Measurements from ENCODE around the gene F8.

F8 gene

DNA sequence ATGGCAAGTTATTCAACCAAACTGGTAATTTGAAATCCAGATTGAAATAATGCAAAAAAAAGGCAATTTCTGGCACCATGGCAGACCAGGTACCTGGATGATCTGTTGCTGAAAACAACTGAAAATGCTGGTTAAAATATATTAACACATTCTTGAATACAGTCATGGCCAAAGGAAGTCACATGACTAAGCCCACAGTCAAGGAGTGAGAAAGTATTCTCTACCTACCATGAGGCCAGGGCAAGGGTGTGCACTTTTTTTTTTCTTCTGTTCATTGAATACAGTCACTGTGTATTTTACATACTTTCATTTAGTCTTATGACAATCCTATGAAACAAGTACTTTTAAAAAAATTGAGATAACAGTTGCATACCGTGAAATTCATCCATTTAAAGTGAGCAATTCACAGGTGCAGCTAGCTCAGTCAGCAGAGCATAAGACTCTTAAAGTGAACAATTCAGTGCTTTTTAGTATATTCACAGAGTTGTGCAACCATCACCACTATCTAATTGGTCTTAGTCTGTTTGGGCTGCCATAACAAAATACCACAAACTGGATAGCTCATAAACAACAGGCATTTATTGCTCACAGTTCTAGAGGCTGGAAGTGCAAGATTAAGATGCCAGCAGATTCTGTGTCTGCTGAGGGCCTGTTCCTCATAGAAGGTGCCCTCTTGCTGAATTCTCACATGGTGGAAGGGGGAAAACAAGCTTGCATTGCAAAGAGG, 212.4 kb downstream of the F8 start:
- no peak for DNase-seq

DNA sequence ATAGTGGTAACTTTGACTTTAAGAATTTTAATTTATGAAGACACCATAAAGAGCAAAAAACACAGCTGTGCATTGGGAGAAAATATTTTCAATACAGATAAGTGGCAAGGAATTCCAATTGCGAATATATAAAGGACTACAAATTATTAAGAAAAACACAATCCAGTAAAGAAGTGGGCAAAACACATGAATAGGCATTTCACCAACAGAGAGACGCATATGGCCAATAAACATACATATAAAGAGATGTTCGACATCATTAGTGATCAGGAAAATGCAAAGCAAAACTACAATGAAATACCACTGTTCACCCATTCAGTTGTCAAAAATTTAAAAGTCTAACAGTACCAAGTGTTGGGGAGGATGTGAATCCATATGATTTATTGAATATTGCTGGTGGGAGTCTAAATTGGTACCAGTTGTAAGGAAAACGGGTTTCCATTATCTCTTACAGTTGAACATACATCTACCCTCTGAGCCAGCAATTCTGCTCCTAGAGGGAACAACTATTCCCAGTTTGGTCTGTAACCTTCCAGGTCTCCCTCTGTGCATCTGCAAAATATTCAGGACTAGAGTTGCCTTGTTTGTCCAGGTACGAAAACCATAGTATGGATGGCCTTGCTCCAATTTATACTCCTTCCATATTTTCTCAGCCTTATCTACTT, 215.6 kb downstream of the F8 start:
- no peak for DNase-seq

DNA sequence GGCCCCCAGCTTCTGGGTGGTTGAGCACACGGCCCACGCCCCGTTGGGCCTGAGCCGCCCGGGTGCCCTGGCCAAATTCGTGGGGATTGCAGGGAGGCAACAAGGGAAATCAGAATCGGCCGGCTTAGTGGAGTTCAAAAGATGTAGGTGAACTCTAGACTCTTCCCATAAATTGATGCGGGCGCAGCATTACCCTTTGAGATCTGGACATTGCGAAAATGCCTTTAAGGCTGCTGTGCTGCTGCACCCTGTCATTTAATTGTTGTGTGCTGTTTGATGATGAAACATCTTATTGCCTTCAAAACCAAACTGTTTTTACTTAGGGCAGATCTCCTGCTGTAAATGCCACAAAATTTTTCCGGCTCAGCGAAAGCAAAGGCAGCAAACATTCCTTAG, 216.8 kb downstream of the F8 start:
- no peak for DNase-seq

DNA sequence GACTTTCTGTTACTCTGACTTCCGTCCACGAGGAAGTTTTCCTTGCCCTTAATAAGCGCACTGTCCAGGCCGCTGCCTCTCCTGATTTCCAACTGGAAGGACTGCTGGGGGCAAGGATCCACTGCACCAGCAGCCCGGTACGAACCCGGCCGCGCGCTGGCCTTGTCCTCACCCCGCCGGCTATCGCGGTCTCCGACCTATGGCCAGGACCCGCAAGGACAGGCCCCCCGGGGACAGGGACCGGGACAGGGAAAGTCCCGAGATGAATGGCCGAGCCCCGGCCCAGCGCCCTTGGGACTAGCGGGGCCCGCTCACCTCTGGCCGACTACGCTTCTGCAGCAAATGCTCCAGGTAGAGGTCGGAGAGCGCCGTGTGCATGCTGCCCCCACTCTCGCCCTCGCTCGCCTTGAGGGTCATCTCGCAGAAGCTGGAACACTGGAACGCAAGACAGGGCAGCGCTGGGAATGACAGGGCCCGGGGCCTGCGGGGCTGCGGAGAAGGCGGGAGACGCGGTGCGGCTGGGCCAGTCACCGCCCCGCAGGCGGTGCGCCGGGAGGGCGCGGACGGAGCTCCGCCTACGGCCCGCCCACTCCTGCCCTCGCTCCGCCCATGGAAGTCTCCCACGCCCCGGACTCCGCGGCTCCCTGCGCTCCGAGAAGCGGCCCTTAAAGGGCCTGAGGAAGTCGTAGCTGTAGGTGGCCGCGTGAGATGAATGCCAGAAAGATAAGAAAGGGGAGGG, 217.4 kb downstream of the F8 start, which contains the start of gene MPP1:
Gene MPP1 (minus strand): TSS at position 529 of the 739 bp plus-strand sequence. CDS start 112 bp downstream, at position 417.
- DNase-seq, result peak; percentile 89

DNA sequence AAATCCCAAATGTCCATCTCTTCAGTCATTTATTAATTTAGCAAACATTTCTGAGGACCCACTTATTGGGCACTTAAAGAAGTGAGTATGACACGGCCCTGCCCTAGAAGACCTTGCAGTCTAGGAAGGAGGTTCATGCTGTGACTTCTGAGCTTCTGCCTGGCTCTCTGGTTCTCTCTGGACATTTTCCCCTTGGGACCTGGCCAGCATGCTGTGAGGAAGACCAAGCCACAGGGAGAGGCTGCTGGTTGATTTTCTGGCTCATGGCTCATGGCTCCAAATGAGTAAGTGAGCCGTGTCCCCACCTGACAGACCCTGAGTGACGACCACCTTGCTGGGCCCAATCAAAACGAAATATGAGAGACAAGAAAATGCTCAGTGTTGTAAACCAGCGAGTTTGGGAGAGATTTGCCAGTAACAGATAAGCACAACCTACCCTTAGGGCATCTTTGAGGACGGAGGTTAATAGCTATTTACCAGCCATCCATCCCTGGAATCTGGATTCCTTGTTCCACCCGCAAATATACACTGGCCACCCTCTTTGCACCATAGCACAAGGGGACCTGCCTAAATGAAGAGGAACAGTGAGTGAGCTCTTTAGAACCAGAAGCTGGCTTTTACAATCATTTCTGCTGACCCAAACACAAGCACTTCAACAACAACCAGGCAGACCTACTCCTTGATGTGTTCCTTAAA, 218.1 kb downstream of the F8 start:
- DNase-seq, result no peak

DNA sequence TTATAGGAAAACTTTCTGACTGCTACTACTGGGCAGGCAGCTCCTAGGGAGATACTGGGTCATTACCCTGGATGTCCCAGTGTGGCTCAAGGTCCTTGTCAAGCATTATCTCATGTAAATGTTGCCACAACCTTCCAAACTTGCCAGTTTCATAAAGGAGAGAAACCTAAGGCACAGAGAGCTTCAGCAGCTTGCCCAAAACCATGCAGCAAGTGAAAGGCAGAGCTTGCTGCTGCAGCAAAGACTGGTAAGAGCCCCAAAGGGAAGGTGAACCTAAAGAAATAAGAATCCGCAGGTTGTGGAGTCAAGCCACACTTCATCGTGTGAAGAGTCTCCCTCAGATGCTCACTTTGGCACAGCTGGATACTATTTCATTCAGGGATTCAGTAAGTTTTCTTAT, 219.6 kb downstream of the F8 start:
- DNase-seq, result no peak

DNA sequence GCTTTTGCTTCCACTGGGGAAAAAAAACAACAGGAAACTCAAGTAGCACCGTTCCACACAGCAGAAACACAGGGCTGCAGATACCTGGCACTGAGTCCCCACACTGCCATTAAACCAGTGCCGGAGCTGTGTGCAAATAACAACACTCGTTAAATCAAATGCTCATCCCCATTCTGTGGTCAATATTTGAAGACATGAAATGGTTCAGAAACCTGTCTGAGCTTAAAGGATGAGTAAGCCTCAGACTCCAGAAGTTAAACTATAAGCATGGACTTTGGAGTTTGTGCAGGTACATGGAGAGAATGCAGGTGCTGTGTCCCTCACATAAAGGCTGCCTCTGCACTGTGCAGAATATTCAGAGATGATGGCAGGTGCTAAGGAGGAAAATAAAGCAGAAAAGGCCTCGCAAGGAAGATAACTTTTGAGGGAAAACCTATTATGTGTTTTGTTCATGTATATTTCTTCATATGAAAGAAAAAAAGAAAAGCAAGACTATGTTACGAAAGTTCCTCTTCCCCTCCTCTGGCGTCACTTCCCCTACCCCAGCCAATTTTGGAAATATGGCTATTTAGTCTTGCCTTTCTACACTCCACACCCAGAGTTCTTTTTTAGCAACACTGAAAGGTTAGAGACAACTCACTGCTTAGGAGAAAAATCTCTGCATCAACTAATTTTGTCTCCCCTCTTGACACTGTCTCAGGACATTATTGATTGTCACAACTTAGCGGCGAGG, 221.9 kb downstream of the F8 start:
- no peak for DNase-seq

DNA sequence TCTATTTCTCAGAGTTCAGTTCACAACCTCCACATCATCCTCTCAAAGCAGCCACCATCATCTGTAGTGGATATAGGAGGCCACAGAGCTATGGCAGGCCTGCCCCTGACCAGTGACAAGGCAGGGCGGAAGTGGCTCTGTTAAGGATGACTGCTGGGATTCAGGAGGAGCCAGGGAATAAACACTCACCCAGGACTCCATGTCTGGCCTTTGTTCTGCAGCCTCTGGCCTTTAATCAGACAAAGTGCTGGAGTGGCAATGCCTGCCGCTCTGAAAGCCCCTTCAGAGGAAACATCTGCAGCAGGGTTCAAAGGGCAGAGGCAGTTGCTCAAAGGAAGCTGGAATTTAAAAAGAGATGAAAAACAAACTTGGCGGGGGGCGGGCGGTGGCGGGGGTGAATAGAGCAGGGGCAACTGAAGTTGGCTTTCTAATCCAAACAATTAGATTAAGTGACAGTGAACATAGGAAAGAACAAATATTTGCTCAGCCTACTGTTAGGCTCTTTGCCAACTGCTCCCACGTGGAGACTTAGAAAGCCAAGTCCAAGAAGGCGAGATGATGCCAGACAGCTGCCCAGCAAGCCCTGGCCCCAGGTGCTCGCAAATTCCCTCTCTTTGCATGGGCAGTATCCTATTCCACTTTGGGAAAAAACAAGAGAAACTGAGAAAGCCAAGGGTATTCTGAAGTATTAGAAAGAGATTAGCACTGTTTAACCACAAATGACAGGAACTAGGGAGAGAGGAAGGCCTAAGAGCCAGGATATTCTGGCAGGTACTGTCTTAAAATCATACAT, 222.8 kb downstream of the F8 start:
- DNase-seq, result no peak

DNA sequence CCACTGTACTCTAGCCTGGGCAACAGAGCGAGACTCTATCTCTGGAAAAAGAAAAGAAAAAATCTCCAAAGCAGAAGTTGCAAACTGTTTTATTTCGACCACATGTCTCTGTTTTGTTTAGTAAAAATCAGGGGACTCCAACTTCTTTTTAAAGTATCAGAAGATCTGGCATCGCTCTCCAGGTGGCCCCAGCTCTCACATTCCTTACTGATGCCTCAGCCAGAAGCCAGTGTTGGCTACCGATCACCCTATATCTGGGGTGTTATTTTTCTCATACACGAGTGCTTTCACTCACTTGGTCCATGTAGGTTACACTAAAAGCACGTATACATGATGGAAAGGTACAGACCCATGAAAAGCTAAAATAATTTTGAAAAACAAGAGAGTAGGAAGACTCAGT, 225.5 kb downstream of the F8 start:
- DNase-seq, result no peak

DNA sequence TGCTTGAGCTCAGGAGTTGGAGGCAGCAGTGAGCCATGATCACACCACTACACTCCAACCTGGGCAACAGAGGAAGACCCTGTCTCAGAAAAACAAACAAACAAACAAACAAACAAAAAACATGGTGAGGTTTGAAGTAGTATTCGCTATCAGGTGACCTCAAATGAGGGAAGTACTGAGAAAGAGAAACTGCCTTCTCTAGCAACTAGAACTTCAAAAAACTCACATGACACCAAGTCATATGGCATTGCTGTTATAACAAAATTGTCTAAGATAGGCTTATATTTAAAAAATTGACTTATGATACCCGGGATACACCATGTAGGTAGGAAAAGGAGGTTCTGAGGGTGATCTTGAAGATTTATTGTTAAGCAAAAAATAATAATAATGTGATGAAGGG, 227.5 kb downstream of the F8 start:
- DNase-seq, result no peak

DNA sequence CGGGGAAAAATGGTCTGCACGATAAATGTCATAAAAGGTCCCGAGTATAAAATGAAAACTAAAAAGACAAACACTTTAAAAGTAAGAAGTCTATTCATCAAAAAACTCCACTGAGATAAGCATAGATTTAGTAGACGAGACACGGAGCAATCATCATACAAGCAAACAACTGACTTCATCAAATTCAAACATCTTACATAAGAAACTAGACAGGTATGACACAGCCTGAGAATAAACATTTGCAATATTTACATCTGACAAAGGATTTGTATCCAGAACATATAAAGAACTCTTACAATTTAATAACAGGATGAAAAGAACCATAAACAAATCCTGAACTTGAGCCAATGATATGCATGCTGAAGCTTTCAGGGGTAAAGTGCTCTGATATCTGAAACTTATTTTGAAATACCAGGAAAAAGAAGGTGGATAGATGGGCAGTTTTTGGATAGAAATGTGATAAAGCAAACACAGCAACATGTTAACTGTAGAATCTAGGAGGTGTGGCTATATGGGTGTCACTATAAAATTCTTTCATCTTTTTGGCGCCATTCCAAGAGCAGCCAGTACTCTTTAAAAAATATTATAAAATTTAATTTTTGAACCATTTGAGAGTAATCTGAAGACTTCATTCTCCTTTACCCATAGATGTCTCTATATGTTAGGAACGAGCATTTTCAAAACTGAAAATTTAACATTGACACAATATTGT, 229.3 kb downstream of the F8 start:
- no peak for DNase-seq

DNA sequence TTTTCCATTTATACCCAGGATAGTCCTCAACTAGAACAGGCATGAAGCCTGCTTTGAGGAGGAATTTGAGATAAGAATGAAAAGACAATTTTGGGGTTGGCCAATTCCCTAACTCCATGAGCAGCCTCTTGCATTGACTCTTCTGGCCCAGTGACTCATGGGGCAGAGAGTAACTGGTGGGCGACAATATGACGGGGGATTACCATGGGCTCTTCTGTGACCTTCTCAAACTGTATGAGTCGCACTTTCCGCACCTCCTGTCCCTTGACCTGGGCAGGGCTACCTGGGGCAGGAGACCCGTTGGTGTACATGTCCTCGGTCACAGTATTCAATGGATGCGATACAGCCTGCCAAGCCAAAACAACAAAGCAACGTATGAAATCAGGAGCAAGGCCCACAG, 230.6 kb downstream of the F8 start:
- DNase-seq, result no peak

DNA sequence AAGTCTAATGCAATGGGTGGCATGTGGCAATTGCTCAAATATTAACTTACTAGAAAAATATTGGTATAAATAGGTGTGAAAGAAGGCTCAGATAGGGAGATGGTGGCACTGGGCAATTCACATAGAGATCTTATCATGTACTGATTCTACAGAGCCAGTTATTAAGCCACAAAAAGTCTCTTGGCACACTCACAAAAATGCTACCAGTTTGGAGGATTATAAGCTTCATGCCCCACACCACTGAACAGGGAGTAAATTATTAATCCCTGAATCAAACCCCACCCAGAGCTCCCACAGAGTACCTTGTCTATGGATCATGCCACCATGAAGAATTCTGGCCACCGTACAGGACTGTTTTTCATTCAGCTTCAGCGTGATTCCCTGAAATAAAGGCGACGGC, 231.1 kb downstream of the F8 start:
- no peak for DNase-seq

Data from activated effector memory CD4-positive, alpha-beta T cell treated with anti-CD3 and anti-CD28 coated beads, Interleukin-2, amount 50 U/mL, for 16 hours (primary cell).